BLaER1 (cell line): ENCODE results near the gene WNT6.

Source experiments
- H3K27ac ChIP-seq: shearing (Covaris generic); formaldehyde crosslinking; 2 replicates; pipeline ENCODE4 v1.8.1; 2022
- H3K27me3 ChIP-seq: shearing (Covaris generic); formaldehyde crosslinking; 2 replicates; pipeline ENCODE4 v1.8.1; 2022
- H3K36me3 ChIP-seq: shearing (Covaris generic); formaldehyde crosslinking; 2 replicates; pipeline ENCODE4 v1.8.1; 2022
- H3K4me1 ChIP-seq: shearing (Covaris generic); formaldehyde crosslinking; 2 replicates; pipeline ENCODE4 v1.8.1; 2022
- H3K4me2 ChIP-seq: shearing (Covaris generic); formaldehyde crosslinking; 2 replicates; pipeline ENCODE4 v1.8.1; 2022
- H3K4me3 ChIP-seq: shearing (Covaris generic); formaldehyde crosslinking; 2 replicates; pipeline ENCODE4 v1.8.1; 2022
- H3K9ac ChIP-seq: shearing (Covaris generic); formaldehyde crosslinking; 2 replicates; pipeline ENCODE4 v1.8.1; 2022
- H3K9me3 ChIP-seq: shearing (Covaris generic); formaldehyde crosslinking; 2 replicates; pipeline ENCODE4 v1.8.1; 2022
- H4K20me1 ChIP-seq: shearing (Covaris generic); formaldehyde crosslinking; 2 replicates; pipeline ENCODE4 v1.8.1; 2022
- Cebpa-rat ChIP-seq: shearing (Covaris generic); IDR thresholded peaks from 2 replicates; pipeline ENCODE4 v1.8.1; 2022

Gene WNT6

GRCh38 chr2:218819093-218819492, 40.5 kb upstream of the WNT6 start:
- Histone ChIP-seq H3K9ac (no peak overlapping the region), H3K27me3 (no peaks in the 10 kb centered on the region), H3K27ac (no peak overlapping the region), H3K4me2 (no peak overlapping the region), H4K20me1 (no peaks in the 10 kb centered on the region), H3K36me3 (no peaks in the 10 kb centered on the region), H3K4me1 (no peaks in the 10 kb centered on the region), H3K4me3 (no peak overlapping the region), H3K9me3 (no peaks in the 10 kb centered on the region)
- no peak for TF ChIP-seq Cebpa-rat

- Histone ChIP-seq H3K36me3 (no peaks in the 10 kb centered on the region), H3K9me3 (no peaks in the 10 kb centered on the region), H3K9ac (no peak overlapping the region), H3K4me2 (no peak overlapping the region), H3K27me3 (no peaks in the 10 kb centered on the region), H4K20me1 (no peaks in the 10 kb centered on the region), H3K27ac (no peak overlapping the region), H3K4me3 (no peak overlapping the region), H3K4me1 (no peaks in the 10 kb centered on the region)
- TF ChIP-seq Cebpa-rat = no peak
Observed at GRCh38 chr2:218820746-218821369, 38.7 kb upstream of the WNT6 start.

- H3K9me3 ChIP-seq = no peaks in the 10 kb centered on the region
- no peak overlapping the region for H3K4me3 ChIP-seq
- H3K27me3 ChIP-seq = no peaks in the 10 kb centered on the region
- H3K4me2 ChIP-seq = no peak overlapping the region
- H4K20me1 ChIP-seq = no peaks in the 10 kb centered on the region
- no peak overlapping the region for H3K27ac ChIP-seq
- TF ChIP-seq Cebpa-rat = no peak
- no peak overlapping the region for H3K9ac ChIP-seq
- no peaks in the 10 kb centered on the region for H3K4me1 ChIP-seq
- no peaks in the 10 kb centered on the region for H3K36me3 ChIP-seq
Observed at GRCh38 chr2:218821605-218822211, 37.9 kb upstream of the WNT6 start.

GRCh38 chr2:218822622-218823021, 37.0 kb upstream of the WNT6 start:
- Histone ChIP-seq H4K20me1 (no peaks in the 10 kb centered on the region), H3K4me3 (no peak overlapping the region), H3K4me2 (no peak overlapping the region), H3K4me1 (no peaks in the 10 kb centered on the region), H3K9ac (no peak overlapping the region), H3K9me3 (no peaks in the 10 kb centered on the region), H3K27ac (no peak overlapping the region), H3K36me3 (no peaks in the 10 kb centered on the region), H3K27me3 (no peaks in the 10 kb centered on the region)
- no peak for TF ChIP-seq Cebpa-rat

GRCh38 chr2:218823196-218823855, 36.3 kb upstream of the WNT6 start:
- Histone ChIP-seq H3K27ac (no peak overlapping the region), H3K4me2 (no peak overlapping the region), H3K4me3 (no peak overlapping the region), H4K20me1 (no peaks in the 10 kb centered on the region), H3K36me3 (no peaks in the 10 kb centered on the region), H3K4me1 (no peaks in the 10 kb centered on the region), H3K9ac (no peak overlapping the region), H3K9me3 (no peaks in the 10 kb centered on the region), H3K27me3 (no peaks in the 10 kb centered on the region)
- no peak for TF ChIP-seq Cebpa-rat

- no peak for TF ChIP-seq Cebpa-rat
Observed at GRCh38 chr2:218824004-218824403, 35.6 kb upstream of the WNT6 start.

GRCh38 chr2:218826791-218827190, 32.8 kb upstream of the WNT6 start:
- H3K27ac ChIP-seq = no peak overlapping the region
- no peak overlapping the region for H3K4me2 ChIP-seq
- no peaks in the 10 kb centered on the region for H3K36me3 ChIP-seq
- H3K9me3 ChIP-seq = no peaks in the 10 kb centered on the region
- H4K20me1 ChIP-seq = no peaks in the 10 kb centered on the region
- no peak overlapping the region for H3K9ac ChIP-seq
- H3K4me1 ChIP-seq = no peaks in the 10 kb centered on the region
- no peak overlapping the region for H3K4me3 ChIP-seq
- TF ChIP-seq Cebpa-rat = no peak
- H3K27me3 ChIP-seq = no peaks in the 10 kb centered on the region

More at GRCh38 chr2:218824004-218824403, 35.6 kb upstream of the WNT6 start:
- Histone ChIP-seq H3K4me3 (no peak overlapping the region), H3K9ac (no peak overlapping the region), H3K27ac (no peak overlapping the region), H4K20me1 (no peaks in the 10 kb centered on the region), H3K9me3 (no peaks in the 10 kb centered on the region), H3K27me3 (no peaks in the 10 kb centered on the region), H3K4me1 (no peaks in the 10 kb centered on the region), H3K36me3 (no peaks in the 10 kb centered on the region), H3K4me2 (no peak overlapping the region)

- TF ChIP-seq Cebpa-rat = no peak
- H3K4me2 ChIP-seq = no peak overlapping the region
- H3K9ac ChIP-seq = no peak overlapping the region
- H3K4me3 ChIP-seq = no peak overlapping the region
- no peaks in the 10 kb centered on the region for H4K20me1 ChIP-seq
- no peaks in the 10 kb centered on the region for H3K36me3 ChIP-seq
- no peaks in the 10 kb centered on the region for H3K27me3 ChIP-seq
- H3K27ac ChIP-seq = no peak overlapping the region
- no peaks in the 10 kb centered on the region for H3K4me1 ChIP-seq
- H3K9me3 ChIP-seq = no peaks in the 10 kb centered on the region
Observed at GRCh38 chr2:218827701-218828476, 31.7 kb upstream of the WNT6 start.

- Histone ChIP-seq H3K27me3 (no peaks in the 10 kb centered on the region), H3K9ac (no peak overlapping the region), H3K9me3 (no peaks in the 10 kb centered on the region), H3K27ac (no peak overlapping the region), H3K4me2 (no peak overlapping the region), H3K4me3 (no peak overlapping the region), H4K20me1 (no peaks in the 10 kb centered on the region), H3K4me1 (no peaks in the 10 kb centered on the region), H3K36me3 (no peaks in the 10 kb centered on the region)
- TF ChIP-seq Cebpa-rat = no peak
Observed at GRCh38 chr2:218828477-218828778, 31.2 kb upstream of the WNT6 start.

GRCh38 chr2:218829868-218830451, 29.6 kb upstream of the WNT6 start:
- Histone ChIP-seq H3K9me3 (no peaks in the 10 kb centered on the region), H3K9ac (no peak overlapping the region), H3K27ac (no peak overlapping the region), H3K36me3 (no peaks in the 10 kb centered on the region), H3K27me3 (no peaks in the 10 kb centered on the region), H3K4me3 (no peak overlapping the region), H3K4me2 (no peak overlapping the region), H3K4me1 (no peaks in the 10 kb centered on the region), H4K20me1 (no peaks in the 10 kb centered on the region)
- no peak for TF ChIP-seq Cebpa-rat
